Effector memory CD4-positive, alpha-beta T cell (primary cell): ENCODE data around the gene SCG2.

ENCODE experiments used
- DNase-seq, 3 donors: peaks; one replicate each; pipeline ENCODE4 v3.0.0-alpha.2; 2020
- H3K27ac ChIP-seq: 2 replicates; pipeline ENCODE4 v1.7.0; 2013; ENCODE audit warnings: mild to moderate bottlenecking, low read length, moderate library complexity; ENCODE audit not compliant: insufficient read depth, poor library complexity, severe bottlenecking
- H3K27me3 ChIP-seq: replicated peaks from 2 replicates; pipeline ENCODE4 v1.7.0; 2013; ENCODE audit warnings: mild to moderate bottlenecking, low read length; ENCODE audit not compliant: insufficient read depth, control insufficient read depth, poor library complexity, severe bottlenecking
- H3K36me3 ChIP-seq: 2 replicates; pipeline ENCODE4 v1.7.0; 2013; ENCODE audit warnings: mild to moderate bottlenecking, low read length, moderate library complexity; ENCODE audit not compliant: control insufficient read depth, insufficient read depth
- H3K4me1 ChIP-seq: 2 replicates; pipeline ENCODE4 v1.7.0; 2013; ENCODE audit warnings: low read length, mild to moderate bottlenecking; ENCODE audit not compliant: control insufficient read depth, insufficient read depth, poor library complexity, severe bottlenecking
- H3K4me3 ChIP-seq: 2 replicates; pipeline ENCODE4 v1.7.0; 2013; ENCODE audit warnings: low read length, low read depth, mild to moderate bottlenecking; ENCODE audit not compliant: insufficient read depth, poor library complexity, severe bottlenecking
- H3K9me3 ChIP-seq: 2 replicates; pipeline ENCODE4 v1.7.0; 2013; ENCODE audit warnings: mild to moderate bottlenecking, low read length, moderate library complexity; ENCODE audit not compliant: control insufficient read depth

SCG2 gene

DNA sequence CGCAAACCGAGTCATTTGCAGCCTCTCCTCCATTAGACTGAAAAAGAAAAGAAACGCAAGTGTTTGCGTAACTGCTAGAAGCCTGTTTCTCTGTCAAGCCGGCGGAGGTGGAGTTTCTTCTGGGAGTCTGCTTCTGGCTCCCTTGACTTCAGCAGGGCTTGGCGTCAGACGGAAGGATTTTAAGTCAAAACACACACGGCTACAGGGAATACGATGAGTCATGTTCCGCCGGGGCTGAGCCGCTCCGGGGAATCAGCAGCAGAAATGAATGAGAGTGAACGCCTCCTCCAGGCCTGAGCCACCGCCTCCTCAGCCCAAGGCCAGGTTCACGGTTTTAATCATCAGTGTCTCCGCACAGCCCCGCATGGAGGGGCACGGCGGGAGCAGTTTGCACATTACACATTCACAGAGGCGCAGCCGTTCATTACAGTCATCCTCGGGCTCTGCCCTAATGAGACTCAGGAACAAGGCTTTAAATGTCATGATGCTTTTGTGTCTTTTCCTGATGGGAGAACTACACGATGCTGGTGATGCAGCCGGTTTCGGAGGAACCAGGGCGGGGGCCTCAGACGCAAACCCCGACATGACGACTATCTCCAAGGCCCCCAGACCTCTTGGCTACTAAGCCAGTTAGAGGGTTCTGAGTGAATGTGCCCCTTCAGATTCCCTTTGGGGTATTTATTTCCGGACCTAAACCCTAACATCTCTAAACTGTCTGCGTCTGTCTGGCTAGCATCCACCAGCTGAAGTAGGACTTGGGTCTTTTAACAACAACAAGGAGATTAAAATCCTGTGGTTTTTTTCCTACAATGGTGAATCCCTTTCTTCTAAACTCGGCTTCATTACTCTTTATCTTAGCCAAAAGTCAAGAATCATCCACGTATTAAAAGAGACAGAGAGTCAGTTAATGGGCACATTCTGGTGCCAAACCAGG, 11.1 kb upstream of the SCG2 start:
- no peak overlapping the region for H3K27ac ChIP-seq
- H3K9me3 ChIP-seq: no peaks in the 10 kb centered on the region
- H3K4me1 ChIP-seq: no peaks in the 10 kb centered on the region
- H3K4me3 ChIP-seq: no peak overlapping the region
- H3K27me3 ChIP-seq: no peaks in the 10 kb centered on the region
- DNase-seq: no peak
- H3K36me3 ChIP-seq: no peaks in the 10 kb centered on the region

GRCh38 chr2:223612501-223612900, 10.3 kb upstream of the SCG2 start:
- Histone ChIP-seq H3K27me3 (no peaks in the 10 kb centered on the region), H3K4me3 (no peak overlapping the region), H3K9me3 (no peaks in the 10 kb centered on the region), H3K27ac (no peak overlapping the region), H3K4me1 (no peaks in the 10 kb centered on the region), H3K36me3 (no peaks in the 10 kb centered on the region)
- DNase-seq: no peak

- Histone ChIP-seq H3K27me3 (no peaks in the 10 kb centered on the region), H3K9me3 (no peaks in the 10 kb centered on the region), H3K4me3 (no peak overlapping the region), H3K36me3 (no peaks in the 10 kb centered on the region), H3K4me1 (no peaks in the 10 kb centered on the region), H3K27ac (no peak overlapping the region)
- no peak for DNase-seq
These were observed 8.9 kb upstream of the SCG2 start for GRCh38 chr2:223611061-223611460.

- Histone ChIP-seq H3K9me3 (no peaks in the 10 kb centered on the region), H3K27me3 (no peaks in the 10 kb centered on the region), H3K4me3 (no peak overlapping the region), H3K27ac (no peak overlapping the region), H3K4me1 (no peaks in the 10 kb centered on the region), H3K36me3 (no peaks in the 10 kb centered on the region)
- no peak for DNase-seq
These were observed 5.3 kb upstream of the SCG2 start for GRCh38 chr2:223607476-223607875.

GRCh38 chr2:223606946-223607345, 4.8 kb upstream of the SCG2 start:
- Histone ChIP-seq H3K4me1 (no peaks in the 10 kb centered on the region), H3K9me3 (no peaks in the 10 kb centered on the region), H3K36me3 (no peaks in the 10 kb centered on the region), H3K27ac (no peak overlapping the region), H3K27me3 (no peaks in the 10 kb centered on the region), H3K4me3 (no peak overlapping the region)
- no peak for DNase-seq

DNA sequence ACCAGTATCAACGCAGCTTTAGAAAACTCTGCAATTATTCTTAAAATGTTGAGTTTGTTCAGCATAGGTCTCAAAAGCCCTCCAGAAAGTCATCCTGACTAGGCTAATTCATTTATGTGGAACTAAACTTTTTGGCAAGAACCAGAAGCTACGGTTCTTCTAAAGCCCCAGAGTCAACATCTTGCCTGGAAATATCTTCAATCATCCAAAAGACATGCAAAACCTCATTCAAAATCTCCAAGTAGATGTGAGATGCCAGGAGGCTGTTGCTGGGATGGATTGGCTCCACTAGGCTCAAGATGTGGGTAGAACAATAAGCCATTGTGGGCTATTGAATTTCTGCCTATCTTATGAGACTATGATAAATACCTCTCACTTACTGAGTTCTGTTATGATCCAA, 2.1 kb upstream of the SCG2 start:
- Histone ChIP-seq H3K27me3 (no peaks in the 10 kb centered on the region), H3K4me3 (no peak overlapping the region), H3K4me1 (no peaks in the 10 kb centered on the region), H3K27ac (no peak overlapping the region), H3K9me3 (no peaks in the 10 kb centered on the region), H3K36me3 (no peaks in the 10 kb centered on the region)
- no peak for DNase-seq

DNA sequence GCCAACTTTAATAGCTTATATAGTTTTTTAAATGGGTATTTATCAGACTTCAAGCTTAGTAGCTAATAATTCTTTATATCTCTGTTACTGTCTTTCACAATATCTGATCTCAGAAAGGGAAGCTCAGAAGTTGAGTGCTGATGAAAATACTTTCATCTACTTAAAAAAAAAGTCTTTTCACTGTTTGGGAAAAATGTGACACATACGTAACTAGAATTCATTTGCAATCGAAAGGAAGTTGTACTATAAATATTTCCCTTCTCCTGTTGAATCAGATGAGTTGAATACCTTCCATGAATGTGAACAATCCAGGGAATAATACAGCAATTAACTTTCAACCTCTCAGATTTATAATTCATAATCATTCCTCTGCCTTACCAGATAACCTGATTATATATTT, 811 bp upstream of the SCG2 start:
- H3K27me3 ChIP-seq: no peaks in the 10 kb centered on the region
- DNase-seq: no peak
- H3K4me3 ChIP-seq: no peak overlapping the region
- H3K4me1 ChIP-seq: no peaks in the 10 kb centered on the region
- H3K9me3 ChIP-seq: no peaks in the 10 kb centered on the region
- H3K36me3 ChIP-seq: no peaks in the 10 kb centered on the region
- no peak overlapping the region for H3K27ac ChIP-seq

- Histone ChIP-seq H3K9me3 (no peaks in the 10 kb centered on the region), H3K27ac (no peak overlapping the region), H3K36me3 (no peaks in the 10 kb centered on the region), H3K4me1 (no peaks in the 10 kb centered on the region), H3K27me3 (no peaks in the 10 kb centered on the region), H3K4me3 (no peak overlapping the region)
- no peak for DNase-seq
These were observed 1.1 kb downstream of the SCG2 start for GRCh38 chr2:223601018-223601417.

- no peaks in the 10 kb centered on the region for H3K36me3 ChIP-seq
- H3K4me3 ChIP-seq: no peak overlapping the region
- H3K4me1 ChIP-seq: no peaks in the 10 kb centered on the region
- no peaks in the 10 kb centered on the region for H3K27me3 ChIP-seq
- DNase-seq: no peak
- no peaks in the 10 kb centered on the region for H3K9me3 ChIP-seq
- H3K27ac ChIP-seq: no peak overlapping the region
These were observed 2.4 kb downstream of the SCG2 start for GRCh38 chr2:223599640-223600380.

GRCh38 chr2:223598994-223599639, 3.0 kb downstream of the SCG2 start:
- no peak for DNase-seq
- no peaks in the 10 kb centered on the region for H3K27me3 ChIP-seq
- H3K27ac ChIP-seq: no peak overlapping the region
- no peaks in the 10 kb centered on the region for H3K4me1 ChIP-seq
- H3K4me3 ChIP-seq: no peak overlapping the region
- H3K9me3 ChIP-seq: no peaks in the 10 kb centered on the region
- H3K36me3 ChIP-seq: no peaks in the 10 kb centered on the region
